HEK293T (cell line): ENCODE measurements around the gene TBX2.

Source experiments
- ARNT ChIP-seq: fragments of 450-650 bp; IDR thresholded peaks from 2 replicates; pipeline ENCODE4 v1.6.1; 2017; ENCODE audit warnings: mild to moderate bottlenecking
- BHLHE40 ChIP-seq: fragments of 450-650 bp; IDR thresholded peaks from 2 replicates; pipeline ENCODE4 v1.6.1; 2016; ENCODE audit warnings: mild to moderate bottlenecking, moderate library complexity, borderline replicate concordance
- FOXK2 ChIP-seq: fragments of 450-650 bp; IDR thresholded peaks from 2 replicates; pipeline ENCODE4 v1.6.1; 2016; ENCODE audit warnings: mild to moderate bottlenecking
- HDGF ChIP-seq: fragments of 450-650 bp; IDR thresholded peaks from 2 replicates; pipeline ENCODE4 v1.6.1; 2017; ENCODE audit warnings: antibody characterized with exemption, borderline replicate concordance
- SP1 ChIP-seq: fragments of 450-650 bp; IDR thresholded peaks from 2 replicates; pipeline ENCODE4 v1.6.1; 2017
- SUZ12 ChIP-seq: fragments of 450-650 bp; IDR thresholded peaks from 2 replicates; pipeline ENCODE4 v1.6.1; 2016; ENCODE audit warnings: mild to moderate bottlenecking
- ZNF384 ChIP-seq: fragments of 450-650 bp; IDR thresholded peaks from 2 replicates; pipeline ENCODE4 v1.6.1; 2016

- TF ChIP-seq SP1 (no peak), ARNT (no peak), BHLHE40 (no peak), HDGF (no peak), ZNF384 (no peak), FOXK2 (no peak), SUZ12 (no peak)
Observed at GRCh38 chr17:61449707-61450640, 50.3 kb downstream of the TBX2 start.
